C4-2B (cell line): ENCODE measurements around the gene SLC27A3.

Experiments
- H3K27ac ChIP-seq: fragments of 450-650 bp; 2 replicates; pipeline ENCODE4 v1.5.1; 2017
- ZFX ChIP-seq: fragments of 450-650 bp; IDR thresholded peaks from 2 replicates; pipeline ENCODE4 v1.6.1; 2017
- TF ChIP-seq, protein P1 (sequence below): fragments of 450-650 bp; conservative IDR thresholded peaks from 2 replicates; pipeline ENCODE4 v1.5.1; 2017; ENCODE audit warnings: mild to moderate bottlenecking

SLC27A3 gene, protein sequence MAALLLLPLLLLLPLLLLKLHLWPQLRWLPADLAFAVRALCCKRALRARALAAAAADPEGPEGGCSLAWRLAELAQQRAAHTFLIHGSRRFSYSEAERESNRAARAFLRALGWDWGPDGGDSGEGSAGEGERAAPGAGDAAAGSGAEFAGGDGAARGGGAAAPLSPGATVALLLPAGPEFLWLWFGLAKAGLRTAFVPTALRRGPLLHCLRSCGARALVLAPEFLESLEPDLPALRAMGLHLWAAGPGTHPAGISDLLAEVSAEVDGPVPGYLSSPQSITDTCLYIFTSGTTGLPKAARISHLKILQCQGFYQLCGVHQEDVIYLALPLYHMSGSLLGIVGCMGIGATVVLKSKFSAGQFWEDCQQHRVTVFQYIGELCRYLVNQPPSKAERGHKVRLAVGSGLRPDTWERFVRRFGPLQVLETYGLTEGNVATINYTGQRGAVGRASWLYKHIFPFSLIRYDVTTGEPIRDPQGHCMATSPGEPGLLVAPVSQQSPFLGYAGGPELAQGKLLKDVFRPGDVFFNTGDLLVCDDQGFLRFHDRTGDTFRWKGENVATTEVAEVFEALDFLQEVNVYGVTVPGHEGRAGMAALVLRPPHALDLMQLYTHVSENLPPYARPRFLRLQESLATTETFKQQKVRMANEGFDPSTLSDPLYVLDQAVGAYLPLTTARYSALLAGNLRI

DNA sequence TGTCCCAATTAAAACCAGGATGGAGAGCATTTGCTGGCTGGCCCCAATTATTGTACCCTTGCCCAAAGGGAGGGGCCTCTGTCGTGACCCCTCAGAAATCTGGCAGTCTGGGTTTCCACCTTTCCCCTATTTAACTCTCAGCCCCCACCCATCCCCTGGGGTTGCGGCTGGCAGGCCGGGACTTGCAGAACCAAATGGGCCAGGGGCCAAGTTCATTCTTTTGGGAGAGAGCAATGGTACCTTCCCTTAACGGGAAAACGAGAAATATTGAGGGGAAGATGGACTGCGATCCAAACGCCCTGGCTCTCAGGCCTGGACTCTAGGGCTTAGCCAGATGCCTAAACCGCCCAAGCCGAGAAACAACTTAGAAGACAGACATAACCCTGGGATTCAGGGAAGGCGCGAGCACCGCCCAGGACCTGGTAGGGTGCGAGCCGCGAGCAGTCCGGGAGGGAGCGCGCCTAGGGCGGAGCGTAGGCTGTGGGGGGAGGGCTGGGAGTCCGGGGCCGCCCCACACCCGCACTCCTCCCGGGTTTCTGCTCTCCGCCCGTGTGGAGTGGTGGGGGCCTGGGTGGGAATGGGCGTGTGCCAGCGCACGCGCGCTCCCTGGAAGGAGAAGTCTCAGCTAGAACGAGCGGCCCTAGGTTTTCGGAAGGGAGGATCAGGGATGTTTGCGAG lies at the start of gene SLC27A3:
TSS of gene SLC27A3 (plus strand) at position 628 of the 678 bp plus-strand sequence. CDS start 91 bp downstream, outside the sequence.
- peak within 1 kb of the TSS; percentile 45 for H3K27ac ChIP-seq

DNA sequence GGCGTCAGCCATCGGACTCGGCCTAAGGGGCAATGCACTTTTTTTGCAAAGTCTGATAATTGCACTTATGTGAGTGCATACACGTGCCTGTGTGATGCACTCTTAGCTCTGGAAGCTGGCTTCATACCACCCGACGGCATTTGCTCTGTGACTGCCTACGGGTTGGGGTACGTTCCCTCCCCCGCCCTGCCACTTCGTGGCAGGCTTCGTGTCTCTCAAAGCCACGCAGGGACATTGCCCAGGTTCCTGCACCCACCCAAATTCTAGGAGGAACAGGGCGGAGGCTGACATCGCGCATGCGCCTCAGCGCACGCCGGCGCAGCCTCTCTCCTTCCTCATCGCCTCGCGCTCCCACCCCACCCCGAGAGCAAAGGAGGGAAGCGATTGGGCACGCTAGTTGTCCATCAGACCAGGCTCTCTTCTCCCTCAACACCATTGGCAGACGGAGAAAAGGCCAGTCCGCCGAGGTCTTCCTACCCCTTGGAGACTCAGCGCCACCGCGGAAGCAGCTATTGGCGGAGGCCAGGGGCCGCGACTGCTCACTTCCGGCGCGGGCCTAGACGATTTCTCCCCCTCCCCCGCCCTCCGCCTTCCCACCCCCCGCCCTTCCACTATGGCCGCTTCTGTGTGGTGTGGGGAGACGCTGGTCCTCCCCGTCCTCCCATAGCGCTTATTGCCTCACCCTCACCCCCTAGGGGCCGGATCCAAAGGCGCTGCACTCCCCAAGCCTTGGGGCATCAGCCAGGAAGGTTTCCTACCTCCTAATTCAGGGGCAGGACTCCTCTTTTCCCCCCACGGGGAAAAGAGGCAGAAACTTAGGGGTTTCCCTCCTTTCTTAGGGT lies 47.5 kb upstream of the SLC27A3 start, which contains the start of gene INTS3:
TSS of gene INTS3 (plus strand) at position 588 of the 842 bp plus-strand sequence. CDS start 585 bp downstream, outside the sequence.
- H3K27ac ChIP-seq = peak within 1 kb of the TSS; percentile 99
- TF ChIP-seq ZFX = no peak
- TF ChIP-seq, protein P1, sequence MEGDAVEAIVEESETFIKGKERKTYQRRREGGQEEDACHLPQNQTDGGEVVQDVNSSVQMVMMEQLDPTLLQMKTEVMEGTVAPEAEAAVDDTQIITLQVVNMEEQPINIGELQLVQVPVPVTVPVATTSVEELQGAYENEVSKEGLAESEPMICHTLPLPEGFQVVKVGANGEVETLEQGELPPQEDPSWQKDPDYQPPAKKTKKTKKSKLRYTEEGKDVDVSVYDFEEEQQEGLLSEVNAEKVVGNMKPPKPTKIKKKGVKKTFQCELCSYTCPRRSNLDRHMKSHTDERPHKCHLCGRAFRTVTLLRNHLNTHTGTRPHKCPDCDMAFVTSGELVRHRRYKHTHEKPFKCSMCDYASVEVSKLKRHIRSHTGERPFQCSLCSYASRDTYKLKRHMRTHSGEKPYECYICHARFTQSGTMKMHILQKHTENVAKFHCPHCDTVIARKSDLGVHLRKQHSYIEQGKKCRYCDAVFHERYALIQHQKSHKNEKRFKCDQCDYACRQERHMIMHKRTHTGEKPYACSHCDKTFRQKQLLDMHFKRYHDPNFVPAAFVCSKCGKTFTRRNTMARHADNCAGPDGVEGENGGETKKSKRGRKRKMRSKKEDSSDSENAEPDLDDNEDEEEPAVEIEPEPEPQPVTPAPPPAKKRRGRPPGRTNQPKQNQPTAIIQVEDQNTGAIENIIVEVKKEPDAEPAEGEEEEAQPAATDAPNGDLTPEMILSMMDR = no peak

More for the DNA sequence above, at the start of gene SLC27A3:
- TF ChIP-seq, protein P1 = no peak
- no peak for TF ChIP-seq ZFX

DNA sequence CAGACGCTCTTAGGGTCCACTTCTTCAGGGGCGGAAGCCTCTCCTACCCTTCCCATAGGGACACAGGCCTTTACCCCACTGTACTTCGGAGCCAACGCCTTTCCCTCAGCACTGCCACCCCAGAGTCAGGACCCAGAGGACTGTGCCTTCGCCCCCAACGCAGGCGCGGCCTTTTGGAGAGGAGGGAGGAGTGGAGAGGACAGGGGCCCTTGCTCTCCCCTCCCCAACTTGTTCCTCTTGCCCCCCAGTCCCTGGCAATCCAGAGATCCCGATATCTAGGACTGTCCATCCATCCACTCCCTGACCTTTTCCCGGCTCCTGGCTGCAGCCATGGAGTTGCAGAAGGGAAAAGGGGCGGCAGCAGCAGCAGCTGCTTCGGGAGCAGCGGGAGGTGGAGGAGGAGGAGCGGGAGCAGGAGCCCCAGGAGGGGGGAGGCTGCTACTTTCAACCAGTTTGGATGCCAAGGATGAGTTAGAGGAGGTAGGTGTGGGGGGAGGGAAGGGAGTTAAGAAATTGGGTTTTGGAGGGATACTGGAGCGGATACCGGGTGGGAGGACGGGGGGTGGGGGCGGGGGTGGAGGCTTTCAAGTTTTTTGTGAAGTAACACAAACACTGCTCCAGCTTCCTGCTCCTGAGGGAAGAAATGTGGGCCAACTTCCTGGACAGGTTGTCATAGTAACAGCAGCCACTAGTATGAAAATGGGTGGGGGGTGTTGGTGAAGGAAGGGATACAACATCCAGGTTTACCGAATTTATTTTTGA lies 46.7 kb upstream of the SLC27A3 start:
- TF ChIP-seq ZFX = no peak
- TF ChIP-seq, protein P1 = no peak
- H3K27ac ChIP-seq = peak overlapping the region; percentile 99

GRCh38 chr1:153730468-153730988 lies 44.7 kb upstream of the SLC27A3 start:
- TF ChIP-seq ZFX = no peak
- TF ChIP-seq, protein P1 = no peak
- no peak overlapping the region for H3K27ac ChIP-seq

DNA sequence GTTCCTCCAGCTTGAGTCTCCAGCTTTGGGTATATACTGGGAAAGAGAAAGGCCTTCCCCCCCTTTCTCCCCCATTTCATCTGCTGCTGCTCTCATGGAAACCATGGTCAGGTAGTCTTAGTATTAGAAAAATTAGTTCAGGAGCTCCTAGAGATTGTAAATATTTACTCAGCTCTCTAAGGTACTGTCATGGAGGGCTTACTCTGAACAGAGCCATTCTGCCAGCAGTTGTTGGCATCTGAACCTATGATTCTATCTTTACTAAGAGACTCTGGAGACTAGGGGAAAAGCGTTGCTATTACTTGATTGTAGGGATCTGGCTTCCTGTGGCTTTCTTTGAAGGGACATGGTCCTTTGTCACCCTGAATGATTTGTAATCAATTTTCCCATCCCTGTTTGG lies 41.2 kb upstream of the SLC27A3 start:
- no peak for TF ChIP-seq ZFX
- TF ChIP-seq, protein P1 = no peak
- H3K27ac ChIP-seq = no peak overlapping the region
